DOHH2 (cell line): ENCODE measurements around the gene APLP2.

ENCODE experiments used
- CTCF ChIP-seq: fragments of 200-600 bp; sonication (generic); IDR thresholded peaks from one replicate; pipeline ENCODE4 v1.5.1; 2014; ENCODE audit warnings: antibody characterized with exemption, mild to moderate bottlenecking, low read depth, low read length; ENCODE audit not compliant: poor library complexity, severe bottlenecking
- EZH2phosphoT487 ChIP-seq: fragments of 200-600 bp; sonication (generic); IDR thresholded peaks from 2 replicates; pipeline ENCODE4 v1.6.1; 2017; ENCODE audit warnings: borderline replicate concordance, mild to moderate bottlenecking, antibody characterized with exemption, low read length, moderate library complexity, mixed read lengths

- TF ChIP-seq CTCF (no peak), EZH2phosphoT487 (no peak)
Measured at GRCh38 chr11:130042093-130042591, 27.6 kb upstream of the APLP2 start.
